ENCODE results near the gene SPINK8.
"Not testable (repeated sequence)": the region's sequence is repeated elsewhere in the genome, so short reads cannot be mapped to it uniquely, and the experiment has no call there.

Gene SPINK8

GRCh38 chr3:48333346-48334245, at the start of gene SPINK8:
SPINK8 (minus strand) TSS chr3:48333661; CDS start chr3:48328341, 5,320 bp downstream.
- not testable (repeated sequence) for DNase-seq (ENCODE audit: extremely low read depth in 1 of 2, low read depth in 1 of 2)

DNA sequence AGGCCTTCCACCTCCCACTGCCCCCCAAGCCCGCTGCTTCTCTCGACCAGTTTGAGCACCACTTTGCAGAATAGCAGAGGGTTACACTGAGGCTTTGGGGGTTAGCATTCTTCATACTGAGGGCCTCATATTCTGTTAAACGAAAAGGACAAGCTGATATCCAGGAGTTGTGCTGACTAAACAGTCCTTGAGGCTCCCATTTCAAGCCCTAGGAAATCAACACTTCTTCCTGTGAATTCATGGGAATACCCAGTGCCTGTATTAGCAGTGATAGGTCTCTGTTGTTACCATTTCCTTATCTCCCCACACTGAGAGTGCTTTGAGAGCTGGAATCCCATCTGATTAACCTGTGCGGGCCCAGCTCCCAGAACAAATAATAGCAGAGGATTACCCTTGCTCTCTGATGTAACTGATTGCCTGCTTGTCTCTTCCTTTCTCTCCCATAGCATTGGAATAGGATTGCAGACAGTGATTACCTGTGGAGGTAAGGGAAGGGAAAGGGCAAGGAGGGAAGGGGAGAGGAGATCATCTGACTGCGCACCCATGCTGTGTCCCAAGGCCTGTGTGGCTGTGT, 39.5 kb upstream of the SPINK8 start:
- DNase-seq (ENCODE audit: extremely low read depth in 1 of 2, low read depth in 1 of 2) = no peak

- no peak for DNase-seq (ENCODE audit: extremely low read depth in 1 of 2, low read depth in 1 of 2)
Measured at GRCh38 chr3:48372377-48372770, 38.9 kb upstream of the SPINK8 start.

DNA sequence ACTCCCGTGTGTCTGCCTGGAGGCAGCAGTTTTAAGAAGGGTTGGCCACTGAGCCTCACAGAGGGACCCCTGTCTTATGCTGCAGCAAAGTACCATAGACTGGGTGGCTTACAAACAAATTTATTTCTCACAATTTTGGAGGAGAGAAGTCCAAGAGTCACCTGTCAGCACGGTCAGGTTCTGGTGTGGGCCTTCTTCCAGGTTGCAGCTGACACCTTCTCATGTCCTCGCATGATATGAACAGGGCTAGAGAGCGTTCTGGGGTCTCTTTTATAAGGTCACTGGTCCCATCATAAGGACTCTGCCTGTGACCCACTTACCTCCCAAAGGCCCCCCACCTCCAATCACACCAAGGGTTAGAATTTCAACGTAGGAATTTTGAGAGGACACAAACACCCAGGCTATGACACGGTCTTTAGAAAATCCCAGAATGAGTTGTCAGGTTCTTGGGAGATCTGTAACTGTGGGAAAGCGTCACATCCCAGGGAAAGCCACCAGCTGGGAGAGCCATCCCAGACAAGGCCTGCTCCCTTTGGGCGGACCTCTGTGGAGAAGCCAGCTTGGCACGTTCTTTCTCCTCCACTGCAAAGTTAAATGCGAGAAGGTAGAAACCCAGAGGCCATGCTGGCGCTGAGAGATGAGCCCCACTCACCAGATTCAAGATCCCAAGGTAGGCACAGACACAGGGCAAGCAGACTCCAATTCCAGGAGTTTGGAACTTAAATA, 38.4 kb upstream of the SPINK8 start, which contains the start of gene FBXW12:
FBXW12 (plus strand) TSS at position 569 of the 726 bp plus-strand sequence. CDS start 549 bp downstream, outside the sequence.
- DNase-seq (ENCODE audit: extremely low read depth in 1 of 2, low read depth in 1 of 2) = no peak

DNA sequence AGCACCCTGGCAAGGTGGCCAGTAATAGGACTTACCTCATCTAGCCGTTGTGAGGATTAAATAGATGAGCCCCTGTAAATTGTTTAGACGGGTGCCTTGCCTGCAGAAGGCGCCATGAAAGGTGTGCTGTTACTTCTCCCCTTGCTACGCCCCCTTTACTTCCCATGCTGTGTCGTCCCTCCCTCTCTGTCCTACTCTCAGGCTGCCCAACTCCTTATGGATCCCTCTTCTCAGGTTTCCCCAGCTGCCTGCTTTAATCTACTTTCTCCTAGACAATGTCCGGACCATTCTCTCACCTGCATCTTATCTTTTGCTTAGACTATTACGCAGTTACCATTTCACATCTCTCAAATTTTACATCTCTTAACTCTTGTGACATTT, 36.9 kb upstream of the SPINK8 start:
- DNase-seq (ENCODE audit: extremely low read depth in 1 of 2, low read depth in 1 of 2) = no peak

GRCh38 chr3:48369693-48370332, 36.4 kb upstream of the SPINK8 start:
- no peak for DNase-seq (ENCODE audit: extremely low read depth in 1 of 2, low read depth in 1 of 2)

GRCh38 chr3:48367201-48367600, 33.7 kb upstream of the SPINK8 start:
- DNase-seq (ENCODE audit: extremely low read depth in 1 of 2, low read depth in 1 of 2) = no peak

- no peak for DNase-seq (ENCODE audit: extremely low read depth in 1 of 2, low read depth in 1 of 2)
Measured at GRCh38 chr3:48364840-48365239, 31.4 kb upstream of the SPINK8 start.

GRCh38 chr3:48361928-48362327, 28.5 kb upstream of the SPINK8 start:
- no peak for DNase-seq (ENCODE audit: extremely low read depth in 1 of 2, low read depth in 1 of 2)

DNA sequence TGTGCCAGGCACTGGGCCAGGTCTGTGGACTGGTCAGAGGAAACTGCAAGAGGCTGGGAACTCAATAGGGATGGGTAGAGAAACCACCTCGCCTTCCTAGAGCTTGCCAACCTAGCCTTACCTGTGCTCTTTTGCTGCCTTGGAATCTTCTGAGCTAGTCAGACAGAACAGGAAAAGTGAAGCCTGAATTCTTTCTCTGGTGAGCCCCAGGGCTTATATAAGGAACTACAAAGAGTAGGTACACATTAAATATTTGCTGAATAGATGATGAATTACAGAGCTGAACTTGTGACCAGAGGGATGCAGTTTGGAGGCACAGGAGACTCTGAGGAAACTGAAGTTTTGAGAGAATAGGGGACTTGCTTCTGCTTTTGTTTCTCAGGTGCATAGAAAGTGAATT, 23.0 kb upstream of the SPINK8 start:
- DNase-seq (ENCODE audit: extremely low read depth in 1 of 2, low read depth in 1 of 2) = no peak

DNA sequence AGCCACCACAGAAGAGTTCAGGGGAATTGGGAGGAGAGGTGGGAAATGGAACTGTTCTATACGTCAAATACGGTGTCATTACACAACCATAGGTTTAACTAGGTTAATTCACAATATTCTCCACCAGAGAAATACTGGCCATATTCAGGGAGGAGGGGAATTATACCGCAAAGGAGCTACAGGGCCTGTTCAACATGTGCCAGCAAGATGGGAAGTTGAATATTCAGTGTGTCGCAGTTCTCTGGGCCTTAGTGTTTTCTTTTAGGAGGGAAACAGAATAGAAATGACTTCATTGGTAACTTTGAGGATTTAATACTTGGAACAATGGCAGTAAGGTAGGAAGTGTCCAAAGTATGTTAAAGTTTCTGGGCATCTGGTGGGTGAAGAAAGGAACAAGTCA, 20.5 kb upstream of the SPINK8 start:
- DNase-seq (ENCODE audit: extremely low read depth in 1 of 2, low read depth in 1 of 2) = no peak

GRCh38 chr3:48352546-48352945, 19.1 kb upstream of the SPINK8 start:
- DNase-seq (ENCODE audit: extremely low read depth in 1 of 2, low read depth in 1 of 2) = no peak

GRCh38 chr3:48347500-48347899, 14.0 kb upstream of the SPINK8 start:
- no peak for DNase-seq (ENCODE audit: extremely low read depth in 1 of 2, low read depth in 1 of 2)

DNA sequence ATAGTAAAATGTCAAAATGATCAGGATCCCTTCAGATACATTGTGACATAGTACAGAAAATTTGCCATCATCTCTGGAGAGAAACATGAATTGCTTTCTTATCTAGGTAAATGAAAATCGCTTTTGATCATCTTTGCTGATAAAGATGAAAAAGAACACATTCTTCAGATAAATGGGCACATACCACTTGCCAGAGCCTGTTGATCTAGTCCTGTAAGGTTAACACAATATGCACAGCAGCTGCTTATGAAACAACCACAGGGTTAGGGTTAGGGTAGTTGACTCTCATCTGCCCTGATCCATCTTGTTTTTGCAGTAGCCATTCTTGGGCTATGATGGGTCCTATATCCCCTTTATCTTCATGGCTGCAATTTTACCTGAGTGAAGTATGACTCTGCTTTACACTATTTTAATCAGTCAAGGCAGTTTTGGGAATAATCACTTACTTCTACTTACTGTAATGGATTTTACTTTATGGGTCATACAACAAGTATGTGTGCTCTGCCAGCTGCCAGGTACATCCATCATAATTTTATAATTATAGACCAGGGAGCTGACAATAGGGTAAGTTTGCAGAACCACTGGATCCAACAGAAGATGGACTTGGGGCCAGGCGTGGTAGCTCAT, 12.6 kb upstream of the SPINK8 start:
- DNase-seq (ENCODE audit: extremely low read depth in 1 of 2, low read depth in 1 of 2) = no peak

- DNase-seq (ENCODE audit: extremely low read depth in 1 of 2, low read depth in 1 of 2) = no peak
Measured at GRCh38 chr3:48344867-48345507, 11.5 kb upstream of the SPINK8 start.

DNA sequence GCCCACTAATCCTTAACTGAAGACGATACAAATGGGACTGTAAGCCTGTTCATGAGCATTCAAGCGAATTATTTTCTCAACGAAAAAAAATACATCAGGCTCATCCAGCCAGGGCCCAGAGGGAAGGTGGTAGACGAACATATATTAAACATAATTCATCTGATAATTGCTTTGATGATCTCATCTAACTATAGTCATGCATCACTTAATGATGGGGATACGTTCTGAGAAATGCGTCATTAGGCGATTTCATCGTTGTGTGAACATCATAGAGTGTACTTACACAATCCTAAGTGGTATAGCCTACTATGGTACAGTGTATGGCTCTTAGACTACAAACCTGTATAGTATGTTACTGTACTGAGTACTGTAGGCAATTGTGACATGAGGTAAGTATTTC, 10.0 kb upstream of the SPINK8 start:
- DNase-seq (ENCODE audit: extremely low read depth in 1 of 2, low read depth in 1 of 2) = no peak

DNA sequence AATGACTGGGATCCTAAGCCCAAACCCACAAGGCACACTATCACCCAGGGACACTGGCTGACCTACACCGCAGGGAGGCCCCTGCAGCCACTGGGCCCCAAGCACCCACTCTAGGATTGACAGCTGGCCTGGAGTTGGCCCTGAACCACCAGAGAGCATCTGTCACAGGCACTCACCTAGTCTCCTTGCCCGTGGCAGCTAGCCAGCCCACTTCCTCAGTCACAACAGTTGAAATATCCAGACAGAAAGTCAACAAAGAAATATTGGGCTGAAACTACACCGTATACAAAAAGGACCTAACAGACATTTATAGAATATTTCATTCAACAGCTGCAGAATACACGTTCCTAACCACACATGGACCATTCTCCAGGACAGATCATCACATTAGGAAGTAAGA, 5.2 kb upstream of the SPINK8 start:
- no peak for DNase-seq (ENCODE audit: extremely low read depth in 1 of 2, low read depth in 1 of 2)

- DNase-seq (ENCODE audit: extremely low read depth in 1 of 2, low read depth in 1 of 2) = not testable (repeated sequence)
Measured at GRCh38 chr3:48337536-48337935, 4.1 kb upstream of the SPINK8 start.

GRCh38 chr3:48335286-48335685, 1.8 kb upstream of the SPINK8 start:
- not testable (repeated sequence) for DNase-seq (ENCODE audit: extremely low read depth in 1 of 2, low read depth in 1 of 2)

- no peak for DNase-seq (ENCODE audit: extremely low read depth in 1 of 2, low read depth in 1 of 2)
Measured at GRCh38 chr3:48334605-48335004, 1.1 kb upstream of the SPINK8 start.
